Germinal center (tissue), 1 donor: ENCODE data around the gene HS1BP3.

Experiments
- DNase-seq: peaks from one replicate; pipeline ENCODE4 v3.0.0; 2012; ENCODE audit warnings: mixed read lengths, low spot score

The HS1BP3 gene

DNA sequence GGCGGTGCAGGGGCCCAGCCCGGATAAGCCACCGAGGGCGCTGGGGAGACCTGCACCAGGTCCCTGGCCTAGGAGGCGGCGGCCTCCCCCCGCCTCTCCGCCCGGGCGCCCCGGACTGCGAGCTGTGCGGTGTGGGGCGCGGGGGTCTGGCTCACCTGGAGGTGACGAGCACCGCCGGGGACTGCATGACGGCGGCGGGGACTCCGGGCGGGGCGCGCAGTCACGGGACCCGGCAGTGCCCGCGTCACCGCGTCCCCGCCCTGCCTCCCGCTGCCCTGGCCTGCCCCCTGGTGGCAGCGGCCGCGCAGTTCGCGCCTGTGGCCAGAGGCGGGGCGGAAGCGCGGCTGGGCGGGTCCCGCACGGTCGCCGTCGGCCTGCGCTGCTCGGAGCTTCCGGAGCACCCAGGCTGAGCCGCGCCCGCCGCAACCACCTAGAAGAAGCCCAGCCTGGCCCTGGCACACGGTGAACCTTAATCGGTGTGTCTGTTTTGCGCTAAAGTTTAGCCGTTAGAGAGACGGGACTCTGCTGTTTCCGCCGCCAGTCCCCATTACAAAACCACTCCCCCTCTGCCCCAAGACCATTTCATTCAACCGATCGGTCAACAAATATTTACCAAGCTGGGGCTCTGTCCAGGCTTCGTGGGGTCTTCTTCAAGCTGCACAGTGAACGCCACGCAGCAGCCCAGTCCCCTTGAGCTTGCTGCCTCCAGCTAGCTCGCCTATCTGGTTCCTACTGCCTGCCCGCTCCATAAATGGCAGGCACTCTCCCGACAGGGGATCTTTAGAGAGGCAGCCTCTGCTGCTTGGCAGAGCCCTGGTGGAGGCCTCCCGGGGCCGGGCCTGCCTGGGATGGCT is at the start of gene HS1BP3:
HS1BP3 (minus strand) TSS at position 222 of the 854 bp plus-strand sequence; CDS start at position 187, 35 bp downstream.
- DNase-seq, result peak; percentile 96

GRCh38 chr2:20698916-20699613 is 48.2 kb upstream of the HS1BP3 start:
- peak; percentile 20 for DNase-seq

- DNase-seq, result no peak
Measured at GRCh38 chr2:20697322-20697934, 46.5 kb upstream of the HS1BP3 start.

GRCh38 chr2:20696366-20696765 is 45.5 kb upstream of the HS1BP3 start:
- no peak for DNase-seq

DNA sequence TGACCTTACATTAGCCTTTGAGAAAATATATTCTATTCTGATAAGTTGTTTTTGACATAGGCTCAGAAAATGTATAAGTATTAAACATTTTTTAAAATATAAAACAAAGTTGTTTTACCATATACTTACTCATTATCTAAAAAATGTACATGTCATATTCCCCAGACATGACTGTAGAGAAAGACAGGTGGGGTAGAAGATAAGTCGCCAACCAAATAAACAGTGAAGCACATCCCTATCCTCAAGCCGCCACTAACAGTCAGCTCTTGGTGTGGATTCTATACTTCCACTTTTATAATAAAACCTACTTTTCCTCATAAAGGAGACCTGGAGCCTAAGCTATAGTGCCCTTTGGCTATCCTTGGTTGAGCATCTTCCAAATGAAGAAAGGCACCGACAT is 42.4 kb upstream of the HS1BP3 start:
- no peak for DNase-seq

DNA sequence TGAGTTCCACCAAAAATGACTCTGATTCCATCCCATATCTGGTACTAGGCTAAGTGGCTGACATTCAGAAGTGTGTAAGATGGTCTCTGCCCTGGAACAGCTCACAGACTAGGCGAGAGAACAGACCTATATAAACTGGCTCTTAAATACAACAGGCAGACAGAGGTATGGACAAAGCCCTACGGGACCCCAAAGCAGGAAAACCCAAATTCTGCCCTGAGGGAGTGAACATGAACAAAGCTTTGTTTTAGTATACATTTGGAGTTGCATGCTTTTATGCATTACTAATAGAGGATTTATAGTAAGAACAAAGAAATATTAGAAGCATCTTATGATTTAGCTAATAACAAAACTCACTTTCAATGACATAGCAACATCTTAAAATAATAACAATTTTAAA is 41.2 kb upstream of the HS1BP3 start:
- DNase-seq, result no peak

DNA sequence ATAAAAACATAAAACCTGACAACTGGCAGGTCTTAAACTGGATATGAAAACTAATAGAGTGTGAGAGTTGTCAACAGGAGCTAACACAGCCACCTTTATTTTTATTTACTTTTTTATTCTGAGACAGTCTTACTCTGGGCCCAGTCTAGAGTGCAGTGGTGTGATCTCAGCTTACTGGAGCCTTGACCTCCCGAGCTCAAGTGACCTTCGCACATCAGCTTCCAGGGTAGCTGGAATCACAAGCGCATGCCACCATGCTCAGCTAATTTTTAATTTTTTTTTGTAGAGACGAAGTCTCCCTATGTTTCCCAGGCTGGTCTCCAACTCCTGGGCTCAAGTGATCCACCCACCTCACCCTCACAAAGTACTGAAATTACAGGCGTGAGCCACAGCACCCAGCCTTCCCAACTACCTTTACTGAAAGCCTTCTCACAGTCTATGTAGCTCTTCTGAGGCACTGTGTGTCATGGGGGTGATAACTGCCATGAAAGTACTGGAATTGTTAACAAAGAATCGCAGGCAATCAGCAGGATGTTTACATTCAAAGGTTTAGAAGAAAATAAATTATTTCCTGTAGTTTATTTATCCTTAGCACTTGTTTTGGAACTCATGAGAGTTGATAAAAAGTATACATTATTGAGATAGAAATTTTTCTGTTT is 40.3 kb upstream of the HS1BP3 start:
- DNase-seq, result no peak

- no peak for DNase-seq
Measured at GRCh38 chr2:20689428-20690264, 38.7 kb upstream of the HS1BP3 start.

GRCh38 chr2:20687260-20687832 is 36.4 kb upstream of the HS1BP3 start:
- DNase-seq, result no peak

- DNase-seq, result no peak
Measured at GRCh38 chr2:20684581-20685063, 33.7 kb upstream of the HS1BP3 start.

- no peak for DNase-seq
Measured at GRCh38 chr2:20682167-20682920, 31.4 kb upstream of the HS1BP3 start.

GRCh38 chr2:20680744-20681375 is 30.0 kb upstream of the HS1BP3 start:
- DNase-seq, result no peak

DNA sequence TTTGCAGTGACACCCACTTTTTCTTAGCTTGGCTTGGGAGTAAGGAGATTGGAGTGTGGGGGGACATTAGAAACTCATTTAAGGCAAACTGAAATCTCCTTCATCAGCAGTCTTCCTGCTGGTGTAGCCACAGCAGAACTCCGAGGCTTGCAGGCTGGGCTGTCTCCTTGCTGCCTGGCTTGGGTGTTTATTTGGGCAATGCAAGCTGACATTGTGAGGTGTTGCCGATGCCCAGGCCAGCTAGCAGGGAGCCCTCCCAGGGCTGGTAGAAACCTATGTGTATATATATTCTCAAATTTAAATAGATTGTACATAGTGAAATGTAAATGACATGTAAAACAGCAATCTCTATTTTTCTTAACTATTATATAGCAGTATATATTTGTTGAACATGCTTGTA is 27.9 kb upstream of the HS1BP3 start:
- no peak for DNase-seq

DNA sequence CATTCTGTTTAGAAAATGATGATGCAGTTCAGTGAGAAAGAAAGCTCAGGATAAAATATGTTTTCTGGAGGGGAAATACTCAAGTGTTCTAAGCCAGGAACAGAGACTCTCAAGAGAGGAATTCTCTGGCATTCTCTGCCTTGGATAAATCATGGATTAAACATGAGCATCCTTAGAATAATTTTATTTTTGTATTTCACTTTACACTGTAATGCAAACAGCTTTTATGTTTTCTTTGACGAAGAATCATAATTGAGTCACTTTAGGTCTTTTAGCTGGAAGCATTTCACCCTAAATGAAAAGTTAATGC is 27.1 kb upstream of the HS1BP3 start:
- DNase-seq, result no peak

- DNase-seq, result no peak
Measured at GRCh38 chr2:20677301-20678085, 26.6 kb upstream of the HS1BP3 start.

GRCh38 chr2:20676353-20677215 is 25.7 kb upstream of the HS1BP3 start:
- DNase-seq, result no peak

DNA sequence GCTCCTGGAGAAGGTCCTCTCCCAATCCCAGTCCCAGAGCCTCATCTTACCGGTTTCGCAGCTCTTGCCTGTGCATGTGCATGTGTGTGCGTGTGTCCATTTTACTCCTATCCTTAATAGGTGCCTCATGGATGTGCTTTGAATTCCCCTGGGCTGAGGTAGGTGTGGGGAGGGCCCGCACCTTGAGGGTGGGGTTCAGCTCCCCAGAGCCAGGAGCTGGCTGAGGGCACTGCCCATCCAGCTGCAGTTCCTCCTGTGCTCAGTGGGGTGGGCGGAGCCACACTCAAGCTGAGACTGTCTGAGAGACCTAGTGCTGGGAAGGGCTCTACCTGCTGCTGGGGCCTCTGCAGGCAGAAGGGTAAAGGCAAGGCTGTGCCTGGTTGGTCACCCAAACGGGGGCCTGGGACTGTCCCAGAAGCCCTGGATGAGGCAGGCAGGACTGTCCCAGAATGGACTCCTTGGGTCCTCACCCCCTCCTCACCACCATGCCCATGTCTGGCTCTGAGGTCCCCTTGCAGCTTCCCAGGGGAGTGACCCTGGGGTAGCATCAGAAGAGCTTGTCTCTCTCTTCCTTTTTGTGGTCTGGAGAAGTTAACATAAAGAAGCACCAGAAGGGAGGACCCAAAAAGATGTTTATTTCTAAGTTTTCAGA is 24.9 kb upstream of the HS1BP3 start:
- peak; percentile 75 for DNase-seq
